WTC11 (cell line): Measurements from ENCODE around the gene HLA-DOB. TPM values are rescaled to one million over a fixed set of nuclear protein-coding genes. Genes with fewer than 3 reads are reported as not detected.

Source experiments
- ATAC-seq: fragments of 200-7000 bp; cut with Tn5 transposase; 2 replicates; pipeline ENCODE4 v1.10.0; 2021; ENCODE audit warnings: mild to moderate bottlenecking, moderate library complexity
- CTCF ChIA-PET: fragments of 300-600 bp; sonication (Branson Sonifier 250); formaldehyde crosslinking; loops from one replicate; lab custom pipeline; 2021; ENCODE audit warnings: antibody characterized with exemption; lab: Charles Lee
- POLR2A ChIA-PET: fragments of 350-600 bp; sonication (Branson Sonifier 250); formaldehyde crosslinking; loops from one replicate; lab custom pipeline; 2021; ENCODE audit warnings: antibody characterized with exemption; lab: Charles Lee
- DNase-seq: peaks from one replicate; pipeline ENCODE4 v3.0.0; 2021; ENCODE audit warnings: low spot score
- H3K27ac Mint-ChIP-seq: 2 replicates; pipeline ENCODE4 v1.8.0; 2021; ENCODE audit warnings: mixed read lengths
- H3K27me3 Mint-ChIP-seq: 2 replicates; pipeline ENCODE4 v1.8.0; 2021; ENCODE audit warnings: low read depth, mild to moderate bottlenecking, moderate library complexity, mixed read lengths
- H3K36me3 Mint-ChIP-seq: 2 replicates; pipeline ENCODE4 v1.8.0; 2021; ENCODE audit warnings: mixed read lengths
- H3K4me1 Mint-ChIP-seq: 2 replicates; pipeline ENCODE4 v1.8.0; 2022; ENCODE audit warnings: mixed read lengths
- H3K4me3 Mint-ChIP-seq: 2 replicates; pipeline ENCODE4 v1.8.0; 2021; ENCODE audit warnings: mild to moderate bottlenecking, moderate library complexity, mixed read lengths
- H3K9me3 Mint-ChIP-seq: 2 replicates; pipeline ENCODE4 v1.8.0; 2021; ENCODE audit warnings: mixed read lengths
- CBFB ChIP-seq: sonication (generic); formaldehyde crosslinking; IDR thresholded peaks from 2 replicates; pipeline ENCODE4 v1.8.1; 2022; ENCODE audit warnings: mild to moderate bottlenecking, low read depth, missing genetic modification reagents
- CDX4 ChIP-seq: fragments of 250-450 bp; sonication (Bioruptor Pico); IDR thresholded peaks from 2 replicates; pipeline ENCODE4 v1.9.0; 2021; ENCODE audit warnings: moderate library complexity, mild to moderate bottlenecking, inconsistent platforms, borderline replicate concordance
- E2F5 ChIP-seq: sonication (generic); formaldehyde crosslinking; IDR thresholded peaks from 2 replicates; pipeline ENCODE4 v1.8.1; 2022; ENCODE audit warnings: mild to moderate bottlenecking, moderate library complexity, missing genetic modification reagents
- EMX1 ChIP-seq: fragments of 250-450 bp; sonication (Bioruptor Pico); IDR thresholded peaks from 2 replicates; pipeline ENCODE4 v1.8.0; 2021; ENCODE audit warnings: mild to moderate bottlenecking
- FOXP1 ChIP-seq: sonication (generic); formaldehyde crosslinking; IDR thresholded peaks from 2 replicates; pipeline ENCODE4 v1.8.0; 2022; ENCODE audit warnings: missing genetic modification reagents, mild to moderate bottlenecking, moderate library complexity, borderline replicate concordance
- JAZF1 ChIP-seq: fragments of 250-450 bp; sonication (Bioruptor Pico); IDR thresholded peaks from 2 replicates; pipeline ENCODE4 v1.9.0; 2021; ENCODE audit warnings: moderate library complexity, mild to moderate bottlenecking, inconsistent platforms
- NFATC4 ChIP-seq: fragments of 250-450 bp; sonication (Bioruptor Pico); IDR thresholded peaks from 2 replicates; pipeline ENCODE4 v1.9.0; 2021; ENCODE audit warnings: mild to moderate bottlenecking
- OVOL2 ChIP-seq: fragments of 250-450 bp; sonication (Bioruptor Pico); IDR thresholded peaks from 2 replicates; pipeline ENCODE4 v1.9.0; 2021; ENCODE audit warnings: mild to moderate bottlenecking, borderline replicate concordance
- PRRX2 ChIP-seq: fragments of 250-450 bp; sonication (Bioruptor Pico); IDR thresholded peaks from 2 replicates; pipeline ENCODE4 v1.8.0; 2021; ENCODE audit warnings: mild to moderate bottlenecking
- RELA ChIP-seq: sonication (generic); formaldehyde crosslinking; IDR thresholded peaks from 2 replicates; pipeline ENCODE4 v1.8.1; 2022; ENCODE audit warnings: missing genetic modification reagents, mild to moderate bottlenecking, borderline replicate concordance
- SMAD4 ChIP-seq: sonication (generic); formaldehyde crosslinking; IDR thresholded peaks from 2 replicates; pipeline ENCODE4 v1.8.0; 2022; ENCODE audit warnings: mild to moderate bottlenecking, missing genetic modification reagents
- TCF7 ChIP-seq: sonication (generic); formaldehyde crosslinking; IDR thresholded peaks from 2 replicates; pipeline ENCODE4 v1.8.0; 2022; ENCODE audit warnings: mild to moderate bottlenecking, low read depth, missing genetic modification reagents, moderate library complexity
- TEAD4 ChIP-seq: sonication (generic); formaldehyde crosslinking; IDR thresholded peaks from 2 replicates; pipeline ENCODE4 v1.8.0; 2022; ENCODE audit warnings: mild to moderate bottlenecking, missing genetic modification reagents
- USF2 ChIP-seq: sonication (generic); formaldehyde crosslinking; IDR thresholded peaks from 2 replicates; pipeline ENCODE4 v1.8.1; 2023; ENCODE audit warnings: mild to moderate bottlenecking, missing genetic modification reagents, moderate library complexity
- ZNF219 ChIP-seq: sonication (generic); formaldehyde crosslinking; IDR thresholded peaks from 2 replicates; pipeline ENCODE4 v1.8.0; 2023; ENCODE audit warnings: missing genetic modification reagents, mild to moderate bottlenecking, borderline replicate concordance
- ZNF263 ChIP-seq: sonication (generic); formaldehyde crosslinking; IDR thresholded peaks from 2 replicates; pipeline ENCODE4 v1.8.1; 2022; ENCODE audit warnings: low read depth, mild to moderate bottlenecking, moderate library complexity, missing genetic modification reagents
- ZNF281 ChIP-seq: sonication (generic); formaldehyde crosslinking; IDR thresholded peaks from 2 replicates; pipeline ENCODE4 v1.8.0; 2023; ENCODE audit warnings: mild to moderate bottlenecking, missing genetic modification reagents
- total RNA-seq: library from RNA; stranded (reverse); gene quantifications from 3 replicates; pipeline ENCODE4 v1.2.3, GENCODE V29; 2021
- TF ChIP-seq, protein P1 (sequence below): fragments of 250-450 bp; sonication (Bioruptor Pico); IDR thresholded peaks from 2 replicates; pipeline ENCODE4 v1.9.0; 2021; ENCODE audit warnings: mild to moderate bottlenecking
- TF ChIP-seq, protein P2 (sequence below): sonication (generic); formaldehyde crosslinking; IDR thresholded peaks from 2 replicates; pipeline ENCODE4 v1.8.0; 2022; ENCODE audit warnings: missing genetic modification reagents
- TF ChIP-seq, protein P3 (sequence below): sonication (generic); formaldehyde crosslinking; IDR thresholded peaks from 2 replicates; pipeline ENCODE4 v1.8.0; 2023; ENCODE audit warnings: missing genetic modification reagents
- TF ChIP-seq, protein P4 (sequence below): sonication (generic); formaldehyde crosslinking; IDR thresholded peaks from 2 replicates; pipeline ENCODE4 v1.8.0; 2022; ENCODE audit warnings: mild to moderate bottlenecking, missing genetic modification reagents

HLA-DOB gene
- total RNA-seq, 1 experiment from 2014 or later: 0.15 TPM

DNA sequence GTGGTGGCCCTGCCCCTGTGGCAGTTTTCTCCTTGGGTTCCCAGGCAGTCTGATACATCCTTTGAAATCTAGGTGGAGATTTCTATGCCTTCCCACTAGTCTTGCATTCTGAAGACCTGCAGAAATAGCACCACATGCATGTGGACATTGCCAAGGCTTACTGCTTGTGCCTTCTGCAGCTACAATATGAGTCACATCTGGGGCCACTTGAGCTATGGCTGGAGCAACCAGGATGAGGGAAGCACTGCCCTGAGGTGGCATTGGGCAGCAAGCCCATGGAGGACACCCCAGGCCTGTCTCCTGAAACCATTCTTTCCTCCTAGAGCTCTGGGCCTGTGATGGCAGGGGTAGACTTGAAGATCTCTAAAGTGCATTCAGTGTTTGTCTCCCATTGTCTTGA is 37.8 kb downstream of the HLA-DOB start (continued):
- TF ChIP-seq, protein P1, sequence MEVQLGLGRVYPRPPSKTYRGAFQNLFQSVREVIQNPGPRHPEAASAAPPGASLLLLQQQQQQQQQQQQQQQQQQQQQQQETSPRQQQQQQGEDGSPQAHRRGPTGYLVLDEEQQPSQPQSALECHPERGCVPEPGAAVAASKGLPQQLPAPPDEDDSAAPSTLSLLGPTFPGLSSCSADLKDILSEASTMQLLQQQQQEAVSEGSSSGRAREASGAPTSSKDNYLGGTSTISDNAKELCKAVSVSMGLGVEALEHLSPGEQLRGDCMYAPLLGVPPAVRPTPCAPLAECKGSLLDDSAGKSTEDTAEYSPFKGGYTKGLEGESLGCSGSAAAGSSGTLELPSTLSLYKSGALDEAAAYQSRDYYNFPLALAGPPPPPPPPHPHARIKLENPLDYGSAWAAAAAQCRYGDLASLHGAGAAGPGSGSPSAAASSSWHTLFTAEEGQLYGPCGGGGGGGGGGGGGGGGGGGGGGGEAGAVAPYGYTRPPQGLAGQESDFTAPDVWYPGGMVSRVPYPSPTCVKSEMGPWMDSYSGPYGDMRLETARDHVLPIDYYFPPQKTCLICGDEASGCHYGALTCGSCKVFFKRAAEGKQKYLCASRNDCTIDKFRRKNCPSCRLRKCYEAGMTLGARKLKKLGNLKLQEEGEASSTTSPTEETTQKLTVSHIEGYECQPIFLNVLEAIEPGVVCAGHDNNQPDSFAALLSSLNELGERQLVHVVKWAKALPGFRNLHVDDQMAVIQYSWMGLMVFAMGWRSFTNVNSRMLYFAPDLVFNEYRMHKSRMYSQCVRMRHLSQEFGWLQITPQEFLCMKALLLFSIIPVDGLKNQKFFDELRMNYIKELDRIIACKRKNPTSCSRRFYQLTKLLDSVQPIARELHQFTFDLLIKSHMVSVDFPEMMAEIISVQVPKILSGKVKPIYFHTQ (CRISPR knock-in tag): no peak
- no peak for TF ChIP-seq E2F5
- TF ChIP-seq ZNF281: no peak
- TF ChIP-seq USF2 (CRISPR knock-in tag): no peak
- TF ChIP-seq NFATC4 (CRISPR knock-in tag): no peak
- TF ChIP-seq ZNF219 (CRISPR knock-in tag): no peak

DNA sequence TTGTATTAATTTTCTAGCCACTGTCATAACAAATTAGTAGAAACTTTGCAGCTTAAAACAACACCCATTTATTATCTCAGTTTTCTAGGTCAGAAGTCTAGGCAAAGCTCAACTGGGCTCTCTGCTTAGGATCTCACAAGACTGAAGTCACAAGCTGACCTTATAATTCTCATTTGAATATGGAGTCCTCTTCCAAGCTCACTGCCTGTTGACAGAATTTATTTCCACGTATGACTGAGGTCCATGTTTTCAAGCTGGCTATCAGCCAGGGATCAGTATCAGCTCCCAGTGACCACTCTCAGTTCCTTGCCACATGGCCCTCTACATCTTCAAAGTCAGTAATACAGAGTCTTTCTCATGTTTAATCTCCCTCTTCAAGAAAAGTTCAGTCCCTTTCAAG is 41.7 kb downstream of the HLA-DOB start:
- peaks cover 7% of the 10 kb centered on the region; the same call in 1 of the 2 replicates for H3K27me3 Mint-ChIP-seq
- H3K36me3 Mint-ChIP-seq: no peaks in the 10 kb centered on the region; the same call in 1 of the 2 replicates
- no peaks in the 10 kb centered on the region for H3K4me1 Mint-ChIP-seq
- H3K4me3 Mint-ChIP-seq: no peak overlapping the region
- CTCF ChIA-PET: no interaction called here
- POLR2A ChIA-PET: no interaction called here
- H3K27ac Mint-ChIP-seq: no peak overlapping the region
- no peak for ATAC-seq
- peaks cover 33% of the 10 kb centered on the region for H3K9me3 Mint-ChIP-seq
- no peak for DNase-seq
- no peak for TF ChIP-seq TCF7 (CRISPR knock-in tag)
- TF ChIP-seq E2F5: no peak
- TF ChIP-seq JAZF1 (CRISPR knock-in tag): no peak
- no peak for TF ChIP-seq CDX4
- no peak for TF ChIP-seq TEAD4 (CRISPR knock-in tag)
- TF ChIP-seq, protein P2, sequence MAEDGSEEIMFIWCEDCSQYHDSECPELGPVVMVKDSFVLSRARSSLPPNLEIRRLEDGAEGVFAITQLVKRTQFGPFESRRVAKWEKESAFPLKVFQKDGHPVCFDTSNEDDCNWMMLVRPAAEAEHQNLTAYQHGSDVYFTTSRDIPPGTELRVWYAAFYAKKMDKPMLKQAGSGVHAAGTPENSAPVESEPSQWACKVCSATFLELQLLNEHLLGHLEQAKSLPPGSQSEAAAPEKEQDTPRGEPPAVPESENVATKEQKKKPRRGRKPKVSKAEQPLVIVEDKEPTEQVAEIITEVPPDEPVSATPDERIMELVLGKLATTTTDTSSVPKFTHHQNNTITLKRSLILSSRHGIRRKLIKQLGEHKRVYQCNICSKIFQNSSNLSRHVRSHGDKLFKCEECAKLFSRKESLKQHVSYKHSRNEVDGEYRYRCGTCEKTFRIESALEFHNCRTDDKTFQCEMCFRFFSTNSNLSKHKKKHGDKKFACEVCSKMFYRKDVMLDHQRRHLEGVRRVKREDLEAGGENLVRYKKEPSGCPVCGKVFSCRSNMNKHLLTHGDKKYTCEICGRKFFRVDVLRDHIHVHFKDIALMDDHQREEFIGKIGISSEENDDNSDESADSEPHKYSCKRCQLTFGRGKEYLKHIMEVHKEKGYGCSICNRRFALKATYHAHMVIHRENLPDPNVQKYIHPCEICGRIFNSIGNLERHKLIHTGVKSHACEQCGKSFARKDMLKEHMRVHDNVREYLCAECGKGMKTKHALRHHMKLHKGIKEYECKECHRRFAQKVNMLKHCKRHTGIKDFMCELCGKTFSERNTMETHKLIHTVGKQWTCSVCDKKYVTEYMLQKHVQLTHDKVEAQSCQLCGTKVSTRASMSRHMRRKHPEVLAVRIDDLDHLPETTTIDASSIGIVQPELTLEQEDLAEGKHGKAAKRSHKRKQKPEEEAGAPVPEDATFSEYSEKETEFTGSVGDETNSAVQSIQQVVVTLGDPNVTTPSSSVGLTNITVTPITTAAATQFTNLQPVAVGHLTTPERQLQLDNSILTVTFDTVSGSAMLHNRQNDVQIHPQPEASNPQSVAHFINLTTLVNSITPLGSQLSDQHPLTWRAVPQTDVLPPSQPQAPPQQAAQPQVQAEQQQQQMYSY (CRISPR knock-in tag): no peak
- no peak for TF ChIP-seq SMAD4
- no peak for TF ChIP-seq ZNF263 (CRISPR knock-in tag)
- TF ChIP-seq, protein P3, sequence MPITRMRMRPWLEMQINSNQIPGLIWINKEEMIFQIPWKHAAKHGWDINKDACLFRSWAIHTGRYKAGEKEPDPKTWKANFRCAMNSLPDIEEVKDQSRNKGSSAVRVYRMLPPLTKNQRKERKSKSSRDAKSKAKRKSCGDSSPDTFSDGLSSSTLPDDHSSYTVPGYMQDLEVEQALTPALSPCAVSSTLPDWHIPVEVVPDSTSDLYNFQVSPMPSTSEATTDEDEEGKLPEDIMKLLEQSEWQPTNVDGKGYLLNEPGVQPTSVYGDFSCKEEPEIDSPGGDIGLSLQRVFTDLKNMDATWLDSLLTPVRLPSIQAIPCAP (CRISPR knock-in tag): no peak
- no peak for TF ChIP-seq RELA
- no peak for TF ChIP-seq EMX1
- TF ChIP-seq PRRX2: no peak
- TF ChIP-seq OVOL2: no peak
- TF ChIP-seq, protein P4, sequence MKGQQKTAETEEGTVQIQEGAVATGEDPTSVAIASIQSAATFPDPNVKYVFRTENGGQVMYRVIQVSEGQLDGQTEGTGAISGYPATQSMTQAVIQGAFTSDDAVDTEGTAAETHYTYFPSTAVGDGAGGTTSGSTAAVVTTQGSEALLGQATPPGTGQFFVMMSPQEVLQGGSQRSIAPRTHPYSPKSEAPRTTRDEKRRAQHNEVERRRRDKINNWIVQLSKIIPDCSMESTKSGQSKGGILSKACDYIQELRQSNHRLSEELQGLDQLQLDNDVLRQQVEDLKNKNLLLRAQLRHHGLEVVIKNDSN (CRISPR knock-in tag): no peak
- no peak for TF ChIP-seq CBFB (CRISPR knock-in tag)
- TF ChIP-seq FOXP1: no peak
- no peak for TF ChIP-seq USF2 (CRISPR knock-in tag)
